Measurements from ENCODE around the gene BTBD9. TPM values are rescaled to one million over a fixed set of nuclear protein-coding genes. Genes with fewer than 3 reads are reported as not detected.

The BTBD9 gene
- total and polyA plus RNA-seq, 2 experiments from 2014 or later = 13.0 to 17.0 TPM

GRCh38 chr6:38220069-38220723 lies 419.5 kb downstream of the BTBD9 start:
- TF ChIP-seq, protein P1, sequence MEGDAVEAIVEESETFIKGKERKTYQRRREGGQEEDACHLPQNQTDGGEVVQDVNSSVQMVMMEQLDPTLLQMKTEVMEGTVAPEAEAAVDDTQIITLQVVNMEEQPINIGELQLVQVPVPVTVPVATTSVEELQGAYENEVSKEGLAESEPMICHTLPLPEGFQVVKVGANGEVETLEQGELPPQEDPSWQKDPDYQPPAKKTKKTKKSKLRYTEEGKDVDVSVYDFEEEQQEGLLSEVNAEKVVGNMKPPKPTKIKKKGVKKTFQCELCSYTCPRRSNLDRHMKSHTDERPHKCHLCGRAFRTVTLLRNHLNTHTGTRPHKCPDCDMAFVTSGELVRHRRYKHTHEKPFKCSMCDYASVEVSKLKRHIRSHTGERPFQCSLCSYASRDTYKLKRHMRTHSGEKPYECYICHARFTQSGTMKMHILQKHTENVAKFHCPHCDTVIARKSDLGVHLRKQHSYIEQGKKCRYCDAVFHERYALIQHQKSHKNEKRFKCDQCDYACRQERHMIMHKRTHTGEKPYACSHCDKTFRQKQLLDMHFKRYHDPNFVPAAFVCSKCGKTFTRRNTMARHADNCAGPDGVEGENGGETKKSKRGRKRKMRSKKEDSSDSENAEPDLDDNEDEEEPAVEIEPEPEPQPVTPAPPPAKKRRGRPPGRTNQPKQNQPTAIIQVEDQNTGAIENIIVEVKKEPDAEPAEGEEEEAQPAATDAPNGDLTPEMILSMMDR (IDR thresholded peaks at IDR 0.05; ENCODE audit: poor library complexity) = no peak
- TF ChIP-seq EZH2phosphoT487 (IDR thresholded peaks at IDR 0.05; ENCODE audit: low read depth, severe bottlenecking, unreplicated experiment) (no peak), EZH2 (IDR thresholded peaks at IDR 0.05; ENCODE audit: borderline replicate concordance) (no peak)
- Histone ChIP-seq H3K27me3 (no peaks in the 10 kb centered on the region), H3K4me1 (ENCODE audit: insufficient read depth) (no peaks in the 10 kb centered on the region), H3K4me3 (no peak overlapping the region), H3K4me2 (no peak overlapping the region), H4K20me1 (ENCODE audit: insufficient read depth, poor library complexity, severe bottlenecking) (no peaks in the 10 kb centered on the region), H3K9me3 (ENCODE audit: low read depth) (no peaks in the 10 kb centered on the region), H2AFZ (no peak overlapping the region), H3K36me3 (replicated peaks; ENCODE audit: insufficient read depth, low read depth) (no peaks in the 10 kb centered on the region), H3K79me2 (no peaks in the 10 kb centered on the region), H3K27ac (no peak overlapping the region), H3K9me2 (replicated peaks; ENCODE audit: insufficient read depth) (no peaks in the 10 kb centered on the region)
- WGBS (ENCODE audit: low lambda C conversion rate, missing lambda C conversion rate) = 92% methylated on average over 4 of the region's 4 CpGs
- no peak for DNase-seq (ENCODE audit: low spot score)

GRCh38 chr6:38218235-38218634 lies 421.5 kb downstream of the BTBD9 start:
- Histone ChIP-seq H3K27ac (no peak overlapping the region), H3K4me1 (ENCODE audit: insufficient read depth) (no peaks in the 10 kb centered on the region), H3K9me3 (ENCODE audit: low read depth) (no peaks in the 10 kb centered on the region), H3K79me2 (no peaks in the 10 kb centered on the region), H2AFZ (no peak overlapping the region), H3K27me3 (no peaks in the 10 kb centered on the region), H4K20me1 (ENCODE audit: insufficient read depth, poor library complexity, severe bottlenecking) (no peaks in the 10 kb centered on the region), H3K9me2 (replicated peaks; ENCODE audit: insufficient read depth) (no peaks in the 10 kb centered on the region), H3K4me2 (no peak overlapping the region), H3K4me3 (no peak overlapping the region), H3K36me3 (replicated peaks; ENCODE audit: insufficient read depth, low read depth) (no peaks in the 10 kb centered on the region)
- TF ChIP-seq EZH2 (IDR thresholded peaks at IDR 0.05; ENCODE audit: borderline replicate concordance) = no peak
- TF ChIP-seq EZH2phosphoT487 (IDR thresholded peaks at IDR 0.05; ENCODE audit: low read depth, severe bottlenecking, unreplicated experiment) = no peak
- TF ChIP-seq, protein P1 (IDR thresholded peaks at IDR 0.05; ENCODE audit: poor library complexity) = no peak
- 100% methylated on average over 1 of the region's 1 CpG for WGBS (ENCODE audit: low lambda C conversion rate, missing lambda C conversion rate)
- DNase-seq (ENCODE audit: low spot score) = no peak

GRCh38 chr6:38216451-38216850 lies 423.3 kb downstream of the BTBD9 start:
- Histone ChIP-seq H3K27ac (no peak overlapping the region), H3K36me3 (replicated peaks; ENCODE audit: insufficient read depth, low read depth) (no peaks in the 10 kb centered on the region), H3K4me2 (no peak overlapping the region), H3K4me1 (ENCODE audit: insufficient read depth) (no peaks in the 10 kb centered on the region), H2AFZ (no peak overlapping the region), H4K20me1 (ENCODE audit: insufficient read depth, poor library complexity, severe bottlenecking) (no peaks in the 10 kb centered on the region), H3K79me2 (no peaks in the 10 kb centered on the region), H3K9me2 (replicated peaks; ENCODE audit: insufficient read depth) (no peaks in the 10 kb centered on the region), H3K27me3 (no peaks in the 10 kb centered on the region), H3K4me3 (no peak overlapping the region), H3K9me3 (ENCODE audit: low read depth) (no peaks in the 10 kb centered on the region)
- 92% methylated on average over 3 of the region's 3 CpGs for WGBS (ENCODE audit: low lambda C conversion rate, missing lambda C conversion rate)
- no peak for DNase-seq (ENCODE audit: low spot score)
- TF ChIP-seq EZH2 (IDR thresholded peaks at IDR 0.05; ENCODE audit: borderline replicate concordance) (no peak), EZH2phosphoT487 (IDR thresholded peaks at IDR 0.05; ENCODE audit: low read depth, severe bottlenecking, unreplicated experiment) (no peak)
- TF ChIP-seq, protein P1 (IDR thresholded peaks at IDR 0.05; ENCODE audit: poor library complexity) = no peak

Data from hepatocyte (in vitro differentiated cells).